AG09309 (cell line): ENCODE data around the gene RAD51B.

Source experiments
- DNase-seq: peaks from one replicate; pipeline ENCODE4 v3.0.0-alpha.2; 2010; ENCODE audit warnings: low read depth
- H3K4me3 ChIP-seq: 2 replicates; pipeline ENCODE4 v1.5.1; 2011; ENCODE audit warnings: mild to moderate bottlenecking, low read depth, low read length, moderate library complexity; ENCODE audit not compliant: control insufficient read depth
- TF ChIP-seq, protein P1 (sequence below): IDR thresholded peaks from 2 replicates; pipeline ENCODE4 v1.5.1; 2011; ENCODE audit warnings: mild to moderate bottlenecking, low read depth, low read length, inconsistent platforms; ENCODE audit not compliant: insufficient read depth, control insufficient read depth; ENCODE audit errors: missing control alignments

RAD51B gene

DNA sequence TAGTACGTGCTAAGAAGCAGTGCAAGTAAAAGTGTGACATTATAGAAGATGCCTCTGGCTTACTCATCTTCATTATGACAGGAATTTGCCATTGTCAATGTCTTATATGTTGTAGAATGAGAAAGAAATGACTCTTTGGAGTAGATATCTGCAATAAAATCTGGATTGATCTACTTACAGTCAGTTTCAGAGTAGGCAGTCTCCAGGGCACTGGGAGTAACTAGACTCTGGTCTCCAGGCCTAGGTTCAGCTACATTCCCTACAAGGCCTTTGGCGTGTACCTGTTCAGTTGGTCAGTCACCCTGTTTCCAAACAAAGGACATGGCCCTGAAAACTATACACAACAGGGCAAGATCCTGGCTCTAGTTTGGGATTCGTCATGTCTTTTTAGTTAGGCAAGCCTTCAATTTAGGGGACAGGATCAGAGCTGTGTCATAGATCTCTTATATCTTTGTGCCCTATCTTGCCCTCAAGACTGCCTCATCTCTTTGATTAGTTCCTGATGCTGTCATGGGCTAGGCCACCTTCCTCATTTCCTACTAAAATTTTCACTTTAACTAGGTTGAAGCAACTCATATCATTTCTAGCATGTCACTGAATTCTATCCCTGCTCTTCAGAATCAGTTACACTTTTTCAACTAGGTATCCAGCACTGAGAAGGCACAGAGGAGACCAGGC lies 410.0 kb downstream of the RAD51B start:
- no peak overlapping the region for H3K4me3 ChIP-seq
- TF ChIP-seq, protein P1, sequence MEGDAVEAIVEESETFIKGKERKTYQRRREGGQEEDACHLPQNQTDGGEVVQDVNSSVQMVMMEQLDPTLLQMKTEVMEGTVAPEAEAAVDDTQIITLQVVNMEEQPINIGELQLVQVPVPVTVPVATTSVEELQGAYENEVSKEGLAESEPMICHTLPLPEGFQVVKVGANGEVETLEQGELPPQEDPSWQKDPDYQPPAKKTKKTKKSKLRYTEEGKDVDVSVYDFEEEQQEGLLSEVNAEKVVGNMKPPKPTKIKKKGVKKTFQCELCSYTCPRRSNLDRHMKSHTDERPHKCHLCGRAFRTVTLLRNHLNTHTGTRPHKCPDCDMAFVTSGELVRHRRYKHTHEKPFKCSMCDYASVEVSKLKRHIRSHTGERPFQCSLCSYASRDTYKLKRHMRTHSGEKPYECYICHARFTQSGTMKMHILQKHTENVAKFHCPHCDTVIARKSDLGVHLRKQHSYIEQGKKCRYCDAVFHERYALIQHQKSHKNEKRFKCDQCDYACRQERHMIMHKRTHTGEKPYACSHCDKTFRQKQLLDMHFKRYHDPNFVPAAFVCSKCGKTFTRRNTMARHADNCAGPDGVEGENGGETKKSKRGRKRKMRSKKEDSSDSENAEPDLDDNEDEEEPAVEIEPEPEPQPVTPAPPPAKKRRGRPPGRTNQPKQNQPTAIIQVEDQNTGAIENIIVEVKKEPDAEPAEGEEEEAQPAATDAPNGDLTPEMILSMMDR, result no peak
- DNase-seq, result no peak

DNA sequence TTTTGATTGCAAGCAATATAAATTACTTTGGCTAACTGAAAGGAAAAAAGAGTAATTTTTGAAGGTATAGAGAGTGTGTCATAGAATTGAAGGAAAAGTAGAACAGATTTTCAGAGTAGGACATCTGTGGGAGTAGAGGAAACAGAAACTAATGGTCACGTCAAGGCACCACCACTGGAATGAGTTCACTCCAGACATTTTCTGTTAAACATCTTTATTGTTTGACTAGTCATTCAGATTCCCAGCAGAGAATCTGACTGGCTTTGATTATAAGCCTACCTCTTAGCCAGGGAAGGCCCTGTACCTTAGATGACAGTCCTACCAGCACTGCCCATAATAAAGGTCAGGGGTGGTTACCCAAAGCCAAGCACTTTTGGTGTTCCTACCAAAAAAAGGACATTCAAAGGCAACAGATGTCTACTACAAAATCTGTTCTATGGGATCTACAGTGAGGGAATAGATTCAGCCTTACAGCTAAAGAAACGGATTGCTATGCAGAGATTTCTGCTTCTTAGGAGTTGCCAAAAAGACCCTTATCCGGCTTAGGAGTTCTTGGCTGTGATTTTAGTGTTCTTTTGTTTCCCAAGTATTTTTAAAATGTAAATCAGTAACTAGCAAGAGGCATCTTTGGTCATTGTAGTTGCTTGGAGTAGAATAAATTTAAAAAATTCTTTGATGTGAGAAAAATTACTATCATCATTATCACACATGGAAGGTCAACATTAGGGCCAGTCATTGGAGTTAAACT lies 410.8 kb downstream of the RAD51B start:
- TF ChIP-seq, protein P1, result no peak
- DNase-seq, result no peak
- no peak overlapping the region for H3K4me3 ChIP-seq

DNA sequence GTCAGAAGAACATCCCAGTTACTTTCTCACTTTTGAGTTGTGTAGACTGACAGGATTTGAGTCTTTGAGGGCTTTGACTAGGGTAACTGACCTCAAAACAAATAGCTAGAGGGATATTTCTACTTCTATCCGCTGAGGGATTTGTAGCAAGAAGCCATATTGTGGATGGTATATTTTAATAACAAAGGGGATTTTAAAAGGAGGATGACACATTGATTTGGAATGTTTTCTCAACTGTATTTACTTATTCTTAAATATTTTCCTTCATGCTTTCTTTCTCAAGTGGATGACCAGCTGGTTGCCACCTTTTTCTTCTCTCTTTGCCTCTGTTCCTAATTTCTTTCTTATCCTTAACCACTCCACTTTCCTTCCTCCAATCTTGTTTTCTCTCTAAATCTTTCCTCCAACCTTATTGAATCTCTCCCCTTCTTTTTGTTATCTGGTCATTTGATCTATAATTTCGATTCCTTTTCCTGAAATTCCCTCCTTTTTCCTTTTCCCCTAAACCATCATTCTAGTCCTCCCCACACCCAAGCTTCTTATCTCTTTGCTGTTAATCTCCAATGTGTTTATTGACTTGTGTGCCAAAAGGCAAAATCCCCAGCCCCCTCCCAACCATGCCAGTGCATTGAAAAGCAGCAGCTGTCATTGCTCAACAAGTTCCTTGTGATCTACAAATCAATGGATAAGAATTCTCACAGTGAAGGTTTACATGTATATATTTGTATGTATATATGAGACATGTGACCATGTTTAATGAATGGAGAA lies 411.6 kb downstream of the RAD51B start:
- H3K4me3 ChIP-seq, result no peak overlapping the region
- TF ChIP-seq, protein P1, result no peak
- no peak for DNase-seq

DNA sequence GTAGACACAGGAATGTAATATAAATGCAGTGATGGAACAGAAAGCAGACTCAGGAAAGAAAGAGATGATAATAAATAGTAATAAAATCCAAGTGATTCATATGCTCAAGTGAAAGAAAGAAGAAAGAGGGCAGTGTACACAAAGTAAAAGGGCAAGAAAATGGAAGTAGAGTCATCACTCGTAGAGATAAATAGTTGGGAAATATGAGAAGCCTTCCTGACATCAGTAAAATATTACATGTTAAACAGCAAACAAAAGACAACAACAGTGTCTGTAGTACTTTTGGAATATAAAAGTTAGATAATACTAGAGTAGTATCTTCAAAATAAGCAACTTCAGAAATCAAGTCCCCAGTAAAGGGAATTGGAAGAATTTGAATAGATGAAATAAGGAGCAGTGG lies 412.3 kb downstream of the RAD51B start:
- no peak overlapping the region for H3K4me3 ChIP-seq
- TF ChIP-seq, protein P1, result no peak
- no peak for DNase-seq

DNA sequence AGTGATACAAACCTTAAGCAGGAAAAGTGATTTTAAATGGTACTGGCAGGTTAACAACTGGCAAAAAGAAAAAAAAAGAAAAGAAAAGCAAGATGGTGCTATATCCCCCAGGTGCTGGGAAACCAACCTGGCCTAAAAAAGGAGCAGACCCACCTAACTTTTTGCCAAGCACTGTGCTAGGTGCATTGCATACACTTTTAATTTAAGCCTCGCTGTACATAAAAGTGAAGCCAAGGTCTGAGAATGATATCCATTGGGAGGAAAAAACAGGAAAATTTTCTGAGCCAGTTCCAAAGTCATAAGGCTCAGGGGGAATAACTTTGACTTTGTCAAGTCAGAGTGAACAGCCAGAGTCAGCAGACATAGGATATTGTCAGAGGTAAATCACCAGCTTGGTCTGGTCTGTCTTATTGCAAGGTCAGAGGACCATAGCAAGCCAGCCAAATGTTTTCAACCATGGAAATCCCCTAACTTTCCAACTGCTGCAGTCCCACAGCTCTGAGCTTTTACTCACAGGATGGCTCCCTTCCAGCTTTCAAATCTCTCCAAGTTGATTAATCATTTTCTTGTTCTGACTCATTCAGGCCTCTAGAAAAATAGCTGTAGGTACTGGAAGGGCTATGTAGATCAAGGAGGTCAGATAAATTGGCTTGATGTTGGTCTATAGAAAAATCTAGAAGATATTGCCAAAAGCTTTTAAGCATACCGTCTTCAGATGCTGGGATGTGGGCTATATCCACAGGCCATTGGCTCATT lies 412.9 kb downstream of the RAD51B start:
- peak; percentile 95 for DNase-seq
- TF ChIP-seq, protein P1, result no peak
- no peak overlapping the region for H3K4me3 ChIP-seq
